ENCODE results near the gene COX6A2. TPM values are rescaled to one million over a fixed set of nuclear protein-coding genes. Genes with fewer than 3 reads are reported as not detected.

The COX6A2 gene
- total and polyA plus RNA-seq, 2 experiments from 2014 or later, result 6.0 TPM; not detected in 1

DNA sequence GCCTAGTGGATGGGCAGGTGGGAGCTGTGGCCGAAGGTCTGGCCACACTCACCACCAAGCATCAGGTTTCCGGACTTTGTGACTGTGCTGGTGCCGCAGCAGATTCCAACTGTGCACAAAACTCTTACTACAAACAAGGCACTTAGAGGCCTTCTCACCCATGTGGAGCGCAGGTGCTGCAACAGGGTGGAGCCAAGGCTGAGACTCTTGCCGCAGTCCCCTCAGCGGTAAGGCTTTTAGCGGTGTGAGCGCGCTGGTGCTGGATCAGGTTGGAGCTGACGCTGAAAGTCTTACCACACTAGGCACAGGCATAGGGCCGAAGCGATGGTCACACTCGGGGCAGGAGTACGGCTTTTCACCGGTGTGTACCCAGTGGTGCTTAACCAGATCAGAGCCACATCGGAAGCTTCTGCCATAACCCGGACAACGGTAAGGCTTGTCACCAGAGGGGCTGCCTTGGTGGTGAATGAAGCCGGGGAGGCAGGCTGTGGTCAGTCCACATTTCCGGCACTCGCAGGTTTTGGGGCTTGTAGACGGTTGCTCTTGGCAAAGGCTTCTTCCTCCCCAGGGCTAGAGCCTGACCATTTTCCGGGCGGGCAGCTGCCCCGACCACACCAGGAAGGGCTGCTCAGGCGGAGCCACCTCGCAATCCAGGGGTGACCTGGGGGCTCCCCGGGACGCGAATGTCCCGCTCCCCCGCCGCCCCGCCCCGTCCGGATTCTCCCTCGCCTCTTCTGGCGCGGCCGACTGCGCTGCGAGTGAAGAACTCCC lies 30.1 kb upstream of the COX6A2 start:
- Mint-ChIP-seq H3K36me3 (ENCODE audit: low read depth) (peaks cover 26% of the 10 kb centered on the region; the same call in 2 of the 3 replicates), H3K27me3 (ENCODE audit: insufficient read depth, low read depth, poor library complexity) (peaks cover 7% of the 10 kb centered on the region), H3K4me3 (peak overlapping the region; percentile 87), H3K27ac (peak overlapping the region; percentile 90; the same call in 1 of the 2 replicates), H3K9me3 (peaks cover 4% of the 10 kb centered on the region; the same call in 2 of the 3 replicates), H3K4me1 (peaks cover 30% of the 10 kb centered on the region)
- TF ChIP-seq NANOG (IDR thresholded peaks at IDR 0.05; ENCODE audit: borderline replicate concordance), result no peak
- TF ChIP-seq, protein P1, sequence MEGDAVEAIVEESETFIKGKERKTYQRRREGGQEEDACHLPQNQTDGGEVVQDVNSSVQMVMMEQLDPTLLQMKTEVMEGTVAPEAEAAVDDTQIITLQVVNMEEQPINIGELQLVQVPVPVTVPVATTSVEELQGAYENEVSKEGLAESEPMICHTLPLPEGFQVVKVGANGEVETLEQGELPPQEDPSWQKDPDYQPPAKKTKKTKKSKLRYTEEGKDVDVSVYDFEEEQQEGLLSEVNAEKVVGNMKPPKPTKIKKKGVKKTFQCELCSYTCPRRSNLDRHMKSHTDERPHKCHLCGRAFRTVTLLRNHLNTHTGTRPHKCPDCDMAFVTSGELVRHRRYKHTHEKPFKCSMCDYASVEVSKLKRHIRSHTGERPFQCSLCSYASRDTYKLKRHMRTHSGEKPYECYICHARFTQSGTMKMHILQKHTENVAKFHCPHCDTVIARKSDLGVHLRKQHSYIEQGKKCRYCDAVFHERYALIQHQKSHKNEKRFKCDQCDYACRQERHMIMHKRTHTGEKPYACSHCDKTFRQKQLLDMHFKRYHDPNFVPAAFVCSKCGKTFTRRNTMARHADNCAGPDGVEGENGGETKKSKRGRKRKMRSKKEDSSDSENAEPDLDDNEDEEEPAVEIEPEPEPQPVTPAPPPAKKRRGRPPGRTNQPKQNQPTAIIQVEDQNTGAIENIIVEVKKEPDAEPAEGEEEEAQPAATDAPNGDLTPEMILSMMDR (conservative IDR thresholded peaks at IDR 0.05; ENCODE audit: low read depth in 2 of 2), result peak in 1 of 2 experiments; percentile 18; a peak in 1 of 4 replicates
- no peaks in the 10 kb centered on the region for H3K9me2 ChIP-seq (ENCODE audit: insufficient read depth)
- H3K36me3 ChIP-seq (ENCODE audit: insufficient read depth), result no peaks in the 10 kb centered on the region
- peak; percentile 12 for ATAC-seq
- no peaks in the 10 kb centered on the region for H3K27me3 ChIP-seq (ENCODE audit: insufficient read depth)
- peak; percentile 71 for DNase-seq (ENCODE audit: low spot score)
- H3K4me3 ChIP-seq, result peak overlapping the region; percentile 91
- peaks cover 29% of the 10 kb centered on the region; the same call in 1 of the 2 replicates for H3K4me1 ChIP-seq (ENCODE audit: insufficient read depth)
- peak overlapping the region; percentile 59; the same call in 1 of the 2 replicates for H2AFZ ChIP-seq
- H3K4me2 ChIP-seq, result peak overlapping the region; percentile 99
- H3K79me2 ChIP-seq (replicated peaks; ENCODE audit: insufficient read depth), result peaks cover 26% of the 10 kb centered on the region
- peaks cover 19% of the 10 kb centered on the region for H4K20me1 ChIP-seq (replicated peaks; ENCODE audit: insufficient read depth)
- peaks cover 8% of the 10 kb centered on the region; the same call in 1 of the 2 replicates for H3F3A ChIP-seq (replicated peaks; ENCODE audit: low read depth)
- peak overlapping the region; percentile 93 for H3K27ac ChIP-seq (ENCODE audit: low read depth)

- Histone ChIP-seq H3K4me2 (peak overlapping the region; percentile 99), H3K27me3 (ENCODE audit: insufficient read depth) (no peaks in the 10 kb centered on the region), H3K4me3 (no peak overlapping the region), H2AFZ (no peak overlapping the region), H3K27ac (ENCODE audit: low read depth) (no peak overlapping the region), H3K79me2 (replicated peaks; ENCODE audit: insufficient read depth) (peaks cover 26% of the 10 kb centered on the region), H3F3A (replicated peaks; ENCODE audit: low read depth) (peaks cover 8% of the 10 kb centered on the region; the same call in 1 of the 2 replicates), H4K20me1 (replicated peaks; ENCODE audit: insufficient read depth) (peaks cover 19% of the 10 kb centered on the region), H3K36me3 (ENCODE audit: insufficient read depth) (no peaks in the 10 kb centered on the region), H3K4me1 (ENCODE audit: insufficient read depth) (peaks cover 41% of the 10 kb centered on the region), H3K9me2 (ENCODE audit: insufficient read depth) (no peaks in the 10 kb centered on the region)
- Mint-ChIP-seq H3K27me3 (ENCODE audit: insufficient read depth, low read depth, poor library complexity) (peaks cover 12% of the 10 kb centered on the region), H3K9me3 (peaks cover 4% of the 10 kb centered on the region; the same call in 2 of the 3 replicates), H3K4me3 (peak overlapping the region; percentile 87; the same call in 1 of the 3 replicates), H3K36me3 (ENCODE audit: low read depth) (peaks cover 21% of the 10 kb centered on the region; the same call in 2 of the 3 replicates), H3K27ac (no peak overlapping the region), H3K4me1 (peaks cover 40% of the 10 kb centered on the region)
- ATAC-seq (no peak), DNase-seq (ENCODE audit: low spot score) (no peak)
- TF ChIP-seq, protein P1 (conservative IDR thresholded peaks at IDR 0.05; ENCODE audit: low read depth in 2 of 2), result no peak
- TF ChIP-seq STAT1 (IDR thresholded peaks at IDR 0.05; ENCODE audit: unreplicated experiment), result no peak
- no peak for TF ChIP-seq ZNF331 (CRISPR knock-in tag; IDR thresholded peaks at IDR 0.05; ENCODE audit: low read depth)
- TF ChIP-seq NANOG (IDR thresholded peaks at IDR 0.05; ENCODE audit: borderline replicate concordance), result no peak
- no peak for TF ChIP-seq JUNB (IDR thresholded peaks at IDR 0.05; ENCODE audit: unreplicated experiment)
- TF ChIP-seq ZNF114 (CRISPR knock-in tag; IDR thresholded peaks at IDR 0.05), result no peak
- TF ChIP-seq EZH2 (IDR thresholded peaks at IDR 0.05; ENCODE audit: low read depth, unreplicated experiment), result no peak
- TF ChIP-seq, protein P2, sequence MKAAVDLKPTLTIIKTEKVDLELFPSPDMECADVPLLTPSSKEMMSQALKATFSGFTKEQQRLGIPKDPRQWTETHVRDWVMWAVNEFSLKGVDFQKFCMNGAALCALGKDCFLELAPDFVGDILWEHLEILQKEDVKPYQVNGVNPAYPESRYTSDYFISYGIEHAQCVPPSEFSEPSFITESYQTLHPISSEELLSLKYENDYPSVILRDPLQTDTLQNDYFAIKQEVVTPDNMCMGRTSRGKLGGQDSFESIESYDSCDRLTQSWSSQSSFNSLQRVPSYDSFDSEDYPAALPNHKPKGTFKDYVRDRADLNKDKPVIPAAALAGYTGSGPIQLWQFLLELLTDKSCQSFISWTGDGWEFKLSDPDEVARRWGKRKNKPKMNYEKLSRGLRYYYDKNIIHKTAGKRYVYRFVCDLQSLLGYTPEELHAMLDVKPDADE (IDR thresholded peaks at IDR 0.05), result no peak
- TF ChIP-seq POLR2AphosphoS5 (IDR thresholded peaks at IDR 0.05; ENCODE audit: low read depth), result no peak
- no peak for TF ChIP-seq REST (IDR thresholded peaks at IDR 0.05; ENCODE audit: unreplicated experiment)
- no peak for TF ChIP-seq CREB1 (CRISPR knock-in tag; IDR thresholded peaks at IDR 0.05; ENCODE audit: low read depth)
Observed at GRCh38 chr16:31456988-31457360, 28.8 kb upstream of the COX6A2 start.

Measured in GM23338 (cell line).